Measurements from ENCODE around the gene OSBPL6. TPM values are rescaled to one million over a fixed set of nuclear protein-coding genes. Genes with fewer than 3 reads are reported as not detected.

The OSBPL6 gene
- total and polyA plus RNA-seq, 9 of the 15 experiments (the other 6 are each of a cell fraction or from before 2014, with no cell fraction given) = 3.4 to 12.7 (median 9.3) TPM

DNA sequence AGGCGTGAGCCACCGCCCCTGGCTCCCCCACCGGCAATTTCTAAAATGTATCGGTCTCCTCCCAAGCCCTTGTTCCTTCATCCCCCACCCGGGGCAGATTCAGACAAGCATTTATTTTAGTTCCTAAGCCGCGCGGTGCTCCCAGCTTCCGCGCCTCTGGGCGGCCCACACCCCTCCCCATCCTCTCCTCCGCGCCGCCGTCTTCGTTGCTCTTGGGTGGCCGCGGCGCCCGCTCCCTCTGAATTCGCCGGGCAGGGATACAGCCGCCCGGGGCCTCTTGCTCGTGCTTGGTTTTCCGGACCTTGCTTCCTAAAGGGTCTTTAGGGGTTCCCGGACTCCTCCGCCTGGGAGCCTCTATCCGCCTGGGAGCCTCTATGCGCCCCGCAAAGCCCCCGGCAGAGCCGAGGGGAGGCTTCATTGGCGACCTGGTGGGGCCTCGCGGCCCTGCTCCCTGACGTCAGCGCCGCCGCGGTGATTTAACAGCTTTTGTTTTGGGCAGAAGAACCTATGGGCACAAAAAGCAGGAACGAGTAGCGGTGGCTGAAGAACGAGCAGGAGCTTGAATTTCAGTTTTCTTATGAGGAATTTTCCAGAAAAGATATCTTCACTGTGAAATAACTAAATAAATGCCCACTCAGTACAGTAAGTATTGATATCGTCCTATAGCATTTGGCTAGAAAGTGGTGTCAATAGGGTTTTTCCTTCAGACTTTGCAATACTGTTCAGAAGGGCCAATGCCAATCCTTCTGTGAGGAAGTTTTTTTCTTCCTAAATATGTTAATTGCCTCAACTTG, 219.4 kb downstream of the OSBPL6 start (continued):
- TF ChIP-seq HDAC1 (IDR thresholded peaks at IDR 0.05) = no peak
- TF ChIP-seq, protein P1, sequence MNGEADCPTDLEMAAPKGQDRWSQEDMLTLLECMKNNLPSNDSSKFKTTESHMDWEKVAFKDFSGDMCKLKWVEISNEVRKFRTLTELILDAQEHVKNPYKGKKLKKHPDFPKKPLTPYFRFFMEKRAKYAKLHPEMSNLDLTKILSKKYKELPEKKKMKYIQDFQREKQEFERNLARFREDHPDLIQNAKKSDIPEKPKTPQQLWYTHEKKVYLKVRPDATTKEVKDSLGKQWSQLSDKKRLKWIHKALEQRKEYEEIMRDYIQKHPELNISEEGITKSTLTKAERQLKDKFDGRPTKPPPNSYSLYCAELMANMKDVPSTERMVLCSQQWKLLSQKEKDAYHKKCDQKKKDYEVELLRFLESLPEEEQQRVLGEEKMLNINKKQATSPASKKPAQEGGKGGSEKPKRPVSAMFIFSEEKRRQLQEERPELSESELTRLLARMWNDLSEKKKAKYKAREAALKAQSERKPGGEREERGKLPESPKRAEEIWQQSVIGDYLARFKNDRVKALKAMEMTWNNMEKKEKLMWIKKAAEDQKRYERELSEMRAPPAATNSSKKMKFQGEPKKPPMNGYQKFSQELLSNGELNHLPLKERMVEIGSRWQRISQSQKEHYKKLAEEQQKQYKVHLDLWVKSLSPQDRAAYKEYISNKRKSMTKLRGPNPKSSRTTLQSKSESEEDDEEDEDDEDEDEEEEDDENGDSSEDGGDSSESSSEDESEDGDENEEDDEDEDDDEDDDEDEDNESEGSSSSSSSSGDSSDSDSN (IDR thresholded peaks at IDR 0.05; ENCODE audit: borderline replicate concordance in 1 of 2, low read depth in 2 of 2, low read length in 2 of 2) = peak; percentile 20 to 79; a peak in 1 of 4 replicates
- no peak for TF ChIP-seq RFX1 (IDR thresholded peaks at IDR 0.05)
- TF ChIP-seq, protein P2, sequence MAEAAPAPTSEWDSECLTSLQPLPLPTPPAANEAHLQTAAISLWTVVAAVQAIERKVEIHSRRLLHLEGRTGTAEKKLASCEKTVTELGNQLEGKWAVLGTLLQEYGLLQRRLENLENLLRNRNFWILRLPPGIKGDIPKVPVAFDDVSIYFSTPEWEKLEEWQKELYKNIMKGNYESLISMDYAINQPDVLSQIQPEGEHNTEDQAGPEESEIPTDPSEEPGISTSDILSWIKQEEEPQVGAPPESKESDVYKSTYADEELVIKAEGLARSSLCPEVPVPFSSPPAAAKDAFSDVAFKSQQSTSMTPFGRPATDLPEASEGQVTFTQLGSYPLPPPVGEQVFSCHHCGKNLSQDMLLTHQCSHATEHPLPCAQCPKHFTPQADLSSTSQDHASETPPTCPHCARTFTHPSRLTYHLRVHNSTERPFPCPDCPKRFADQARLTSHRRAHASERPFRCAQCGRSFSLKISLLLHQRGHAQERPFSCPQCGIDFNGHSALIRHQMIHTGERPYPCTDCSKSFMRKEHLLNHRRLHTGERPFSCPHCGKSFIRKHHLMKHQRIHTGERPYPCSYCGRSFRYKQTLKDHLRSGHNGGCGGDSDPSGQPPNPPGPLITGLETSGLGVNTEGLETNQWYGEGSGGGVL (CRISPR knock-in tag; IDR thresholded peaks at IDR 0.05) = no peak
- TF ChIP-seq, protein P3, sequence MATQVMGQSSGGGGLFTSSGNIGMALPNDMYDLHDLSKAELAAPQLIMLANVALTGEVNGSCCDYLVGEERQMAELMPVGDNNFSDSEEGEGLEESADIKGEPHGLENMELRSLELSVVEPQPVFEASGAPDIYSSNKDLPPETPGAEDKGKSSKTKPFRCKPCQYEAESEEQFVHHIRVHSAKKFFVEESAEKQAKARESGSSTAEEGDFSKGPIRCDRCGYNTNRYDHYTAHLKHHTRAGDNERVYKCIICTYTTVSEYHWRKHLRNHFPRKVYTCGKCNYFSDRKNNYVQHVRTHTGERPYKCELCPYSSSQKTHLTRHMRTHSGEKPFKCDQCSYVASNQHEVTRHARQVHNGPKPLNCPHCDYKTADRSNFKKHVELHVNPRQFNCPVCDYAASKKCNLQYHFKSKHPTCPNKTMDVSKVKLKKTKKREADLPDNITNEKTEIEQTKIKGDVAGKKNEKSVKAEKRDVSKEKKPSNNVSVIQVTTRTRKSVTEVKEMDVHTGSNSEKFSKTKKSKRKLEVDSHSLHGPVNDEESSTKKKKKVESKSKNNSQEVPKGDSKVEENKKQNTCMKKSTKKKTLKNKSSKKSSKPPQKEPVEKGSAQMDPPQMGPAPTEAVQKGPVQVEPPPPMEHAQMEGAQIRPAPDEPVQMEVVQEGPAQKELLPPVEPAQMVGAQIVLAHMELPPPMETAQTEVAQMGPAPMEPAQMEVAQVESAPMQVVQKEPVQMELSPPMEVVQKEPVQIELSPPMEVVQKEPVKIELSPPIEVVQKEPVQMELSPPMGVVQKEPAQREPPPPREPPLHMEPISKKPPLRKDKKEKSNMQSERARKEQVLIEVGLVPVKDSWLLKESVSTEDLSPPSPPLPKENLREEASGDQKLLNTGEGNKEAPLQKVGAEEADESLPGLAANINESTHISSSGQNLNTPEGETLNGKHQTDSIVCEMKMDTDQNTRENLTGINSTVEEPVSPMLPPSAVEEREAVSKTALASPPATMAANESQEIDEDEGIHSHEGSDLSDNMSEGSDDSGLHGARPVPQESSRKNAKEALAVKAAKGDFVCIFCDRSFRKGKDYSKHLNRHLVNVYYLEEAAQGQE (IDR thresholded peaks at IDR 0.05; ENCODE audit: borderline replicate concordance) = no peak
- TF ChIP-seq, protein P3 (CRISPR knock-in tag; IDR thresholded peaks at IDR 0.05; ENCODE audit: low read depth) = no peak
- no peak for TF ChIP-seq FOSL1 (tag; conservative IDR thresholded peaks at IDR 0.05)
- no peak for TF ChIP-seq HNRNPUL1 (IDR thresholded peaks at IDR 0.05; ENCODE audit: low read length)
- TF ChIP-seq FOXA3 (CRISPR knock-in tag; conservative IDR thresholded peaks at IDR 0.05 in 1 of 2, IDR thresholded peaks at IDR 0.05 in 1 of 2) = no peak; a peak in 1 of 4 replicates
- TF ChIP-seq ZBTB17 (CRISPR knock-in tag; IDR thresholded peaks at IDR 0.05) = 0 out of 2 replicates have a peak, but pooled peaks have one; percentile 52
- TF ChIP-seq ZNF445 (CRISPR knock-in tag; IDR thresholded peaks at IDR 0.05; ENCODE audit: low read depth) = no peak
- peak; percentile 1; the same call in 1 of the 2 replicates for TF ChIP-seq GABPA (tag; conservative IDR thresholded peaks at IDR 0.05; ENCODE audit: low read depth)
- no peak for TF ChIP-seq NELFE (IDR thresholded peaks at IDR 0.05; ENCODE audit: insufficient read depth, insufficient read length)
